Smooth muscle cell of the brain vasculature (primary cell): ENCODE measurements around the gene TCTN3.
A peak's percentile ranks its signal among the peaks of the same experiment; 100 is the strongest.
"Not testable (repeated sequence)": the region's sequence is repeated elsewhere in the genome, so short reads cannot be mapped to it uniquely, and the experiment has no call there.

Experiments
- DNase-seq: peaks from one replicate; pipeline ENCODE4 v3.0.0-alpha.2; 2012; ENCODE audit warnings: low read depth, low spot score

The TCTN3 gene, protein sequence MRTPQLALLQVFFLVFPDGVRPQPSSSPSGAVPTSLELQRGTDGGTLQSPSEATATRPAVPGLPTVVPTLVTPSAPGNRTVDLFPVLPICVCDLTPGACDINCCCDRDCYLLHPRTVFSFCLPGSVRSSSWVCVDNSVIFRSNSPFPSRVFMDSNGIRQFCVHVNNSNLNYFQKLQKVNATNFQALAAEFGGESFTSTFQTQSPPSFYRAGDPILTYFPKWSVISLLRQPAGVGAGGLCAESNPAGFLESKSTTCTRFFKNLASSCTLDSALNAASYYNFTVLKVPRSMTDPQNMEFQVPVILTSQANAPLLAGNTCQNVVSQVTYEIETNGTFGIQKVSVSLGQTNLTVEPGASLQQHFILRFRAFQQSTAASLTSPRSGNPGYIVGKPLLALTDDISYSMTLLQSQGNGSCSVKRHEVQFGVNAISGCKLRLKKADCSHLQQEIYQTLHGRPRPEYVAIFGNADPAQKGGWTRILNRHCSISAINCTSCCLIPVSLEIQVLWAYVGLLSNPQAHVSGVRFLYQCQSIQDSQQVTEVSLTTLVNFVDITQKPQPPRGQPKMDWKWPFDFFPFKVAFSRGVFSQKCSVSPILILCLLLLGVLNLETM

DNA sequence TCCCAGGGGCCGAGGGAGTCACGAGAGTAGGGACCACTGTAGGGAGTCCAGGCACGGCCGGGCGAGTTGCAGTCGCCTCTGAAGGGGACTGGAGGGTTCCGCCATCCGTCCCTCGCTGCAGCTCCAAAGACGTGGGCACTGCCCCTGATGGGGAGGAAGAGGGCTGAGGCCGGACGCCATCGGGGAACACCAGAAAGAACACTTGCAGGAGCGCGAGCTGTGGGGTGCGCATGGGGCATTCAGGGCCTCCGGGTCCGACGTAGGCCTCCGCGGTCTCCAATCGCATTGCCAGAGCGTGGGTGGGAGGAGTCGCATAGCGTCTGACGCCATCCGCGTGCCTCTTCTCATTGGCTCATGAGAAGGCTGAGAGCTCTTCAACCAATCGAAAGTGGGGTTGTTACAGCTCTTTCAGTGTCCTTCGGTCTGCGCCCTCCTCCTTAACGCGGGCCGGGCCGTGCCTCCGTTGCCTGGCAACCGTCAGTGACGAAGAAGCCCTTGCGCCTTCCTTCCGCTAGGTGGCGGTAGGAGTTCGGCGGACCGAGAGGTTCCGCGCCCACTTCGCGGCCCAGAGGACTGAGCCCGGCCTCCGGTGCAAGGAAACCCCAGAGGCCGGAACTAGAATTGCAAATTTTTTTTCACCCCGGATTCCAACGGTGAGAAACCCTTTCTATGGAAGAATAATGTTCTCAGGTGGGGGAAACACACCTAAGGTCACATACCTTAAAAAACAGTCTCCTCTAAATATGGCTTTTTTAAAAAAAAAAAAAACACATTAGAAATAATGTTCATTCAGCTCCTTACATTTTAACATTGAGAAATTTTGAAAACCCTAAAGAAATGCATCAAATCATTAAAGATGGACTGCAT, at the start of gene TCTN3:
Gene TCTN3 (minus strand): TSS at position 260 of the 867 bp plus-strand sequence. CDS start 28 bp downstream, at position 232.
- DNase-seq = peak; percentile 99

DNA sequence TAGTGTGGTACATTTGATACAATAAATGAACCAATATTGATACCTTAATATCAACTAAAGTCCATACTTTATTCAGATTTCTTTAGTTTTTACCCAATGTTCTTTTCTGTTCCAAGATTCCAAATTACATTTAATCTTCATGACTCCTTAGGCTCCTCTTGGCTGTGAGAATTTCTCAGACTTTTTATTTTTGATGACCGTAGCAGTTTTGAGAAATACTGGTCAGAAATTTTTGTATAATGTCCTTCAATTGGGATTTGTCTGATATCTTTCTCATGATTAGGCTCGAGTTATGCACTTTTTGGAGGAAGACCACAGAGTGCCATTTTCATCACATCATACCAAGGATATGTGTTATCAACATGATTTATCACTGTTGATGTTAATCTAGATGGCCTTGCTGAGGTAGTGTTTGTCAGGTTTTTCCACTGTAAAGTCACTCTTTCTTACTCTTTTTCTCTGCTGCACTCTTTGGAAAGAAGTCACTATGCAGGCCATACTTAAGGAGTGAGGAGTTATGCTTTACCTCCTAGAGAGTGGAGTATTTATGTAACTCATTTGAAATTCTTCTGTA, 49.3 kb upstream of the TCTN3 start:
- no peak for DNase-seq

DNA sequence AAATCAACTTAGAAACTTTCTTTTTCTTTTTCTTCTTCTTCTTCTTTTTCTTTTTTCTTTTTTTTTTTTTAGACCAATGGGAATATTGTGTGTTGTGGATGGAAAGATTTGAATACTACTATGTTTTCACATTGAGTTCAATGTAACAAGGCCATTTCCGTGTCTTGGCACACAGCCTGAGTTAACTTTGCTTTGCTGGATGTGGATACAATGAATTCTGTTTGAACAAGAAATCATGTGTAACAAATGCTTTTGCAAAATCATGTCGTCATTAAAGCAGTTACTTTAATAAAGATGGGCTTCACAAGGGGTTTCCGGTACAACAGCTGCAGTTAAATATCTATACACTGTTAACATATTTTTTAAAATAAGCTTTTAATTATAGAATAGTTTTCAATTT, 48.8 kb upstream of the TCTN3 start:
- no peak for DNase-seq

DNA sequence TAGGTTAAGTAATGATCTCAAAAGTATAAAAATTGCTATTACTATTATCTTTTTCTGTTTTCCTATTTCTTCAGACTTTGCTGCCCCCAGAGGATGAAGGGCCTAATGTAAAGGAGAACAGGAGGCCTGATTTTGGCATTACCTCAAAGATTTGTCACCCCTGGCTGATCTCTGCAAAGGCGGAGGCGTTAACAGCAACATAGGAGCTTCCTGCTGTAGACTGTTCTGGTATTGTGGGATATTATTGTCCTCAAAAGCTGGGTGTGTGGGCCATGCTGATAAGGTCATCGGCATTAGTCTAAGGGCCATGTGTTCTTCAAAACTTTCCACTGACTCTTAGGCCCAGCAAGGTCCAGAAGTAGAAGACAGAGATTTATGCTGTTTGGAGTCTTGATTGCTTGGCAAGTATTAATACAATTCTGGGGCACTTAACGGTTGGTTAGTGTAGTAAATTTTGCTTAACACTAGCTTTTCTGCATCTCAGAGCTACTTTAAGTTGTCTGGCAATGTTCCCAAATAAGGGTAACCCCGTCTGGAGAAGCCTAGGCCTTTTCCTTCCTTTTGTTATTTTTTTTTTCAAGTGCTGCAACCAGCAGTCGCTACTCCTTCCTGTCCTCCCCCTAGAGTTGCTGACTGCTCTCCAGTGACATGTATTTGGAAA, 48.2 kb upstream of the TCTN3 start:
- DNase-seq = no peak

DNA sequence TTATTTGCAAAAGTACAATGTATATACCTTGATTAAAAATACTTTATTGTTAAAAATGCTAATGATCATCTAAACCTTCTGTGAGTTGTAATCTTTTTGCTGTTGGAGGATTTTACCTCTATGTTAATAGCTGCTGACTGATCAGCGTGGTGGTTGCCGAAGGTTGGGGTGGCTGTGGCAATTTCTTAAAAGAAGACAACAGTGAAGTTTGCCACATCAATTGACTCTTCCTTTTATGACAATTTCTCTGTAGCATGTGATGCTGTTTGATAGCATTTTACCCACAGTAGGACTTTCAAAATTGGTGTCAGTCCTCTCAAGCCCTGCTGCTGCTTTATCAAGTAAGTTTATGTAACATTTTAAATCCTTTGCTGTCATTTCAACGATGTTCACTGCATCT, 45.3 kb upstream of the TCTN3 start:
- DNase-seq = no peak

DNA sequence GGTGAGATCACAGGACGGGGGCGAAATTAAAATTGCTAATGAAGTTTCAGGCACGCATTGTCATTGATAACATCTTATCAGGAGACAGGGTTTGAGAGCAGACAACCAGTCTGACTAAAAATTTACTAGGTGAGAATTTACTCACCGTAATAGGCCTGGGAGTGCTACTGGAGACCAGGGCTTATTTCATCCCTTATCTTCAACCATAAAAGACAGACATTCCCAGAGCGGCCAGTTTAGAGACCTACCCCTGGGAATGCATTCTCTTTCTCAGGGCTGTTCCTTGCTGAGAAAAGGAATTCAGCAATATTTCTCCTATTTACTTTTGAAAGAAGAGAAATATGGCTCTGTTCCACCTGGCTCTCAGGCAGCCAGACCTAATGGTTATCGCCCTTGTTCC, 39.2 kb upstream of the TCTN3 start:
- not testable (repeated sequence) for DNase-seq

DNA sequence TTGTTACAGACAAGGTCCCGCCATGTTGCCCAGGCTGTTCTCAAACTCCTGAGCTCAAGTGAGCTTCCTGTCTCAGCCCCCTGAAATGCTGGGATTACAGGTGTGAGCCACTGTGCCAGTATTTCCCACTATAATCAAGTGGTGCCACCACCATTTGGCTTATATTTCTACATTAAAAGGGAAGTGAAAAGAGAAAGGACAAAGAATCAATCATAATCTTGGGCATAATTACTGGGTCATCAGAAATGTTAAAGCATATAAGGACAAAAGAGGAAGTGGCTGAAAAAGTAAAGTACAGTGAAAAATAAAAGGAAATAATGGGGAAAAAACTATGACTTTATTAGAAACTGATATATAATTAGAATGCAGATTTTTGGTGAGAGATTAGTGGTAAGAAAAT, 36.5 kb upstream of the TCTN3 start:
- no peak for DNase-seq

DNA sequence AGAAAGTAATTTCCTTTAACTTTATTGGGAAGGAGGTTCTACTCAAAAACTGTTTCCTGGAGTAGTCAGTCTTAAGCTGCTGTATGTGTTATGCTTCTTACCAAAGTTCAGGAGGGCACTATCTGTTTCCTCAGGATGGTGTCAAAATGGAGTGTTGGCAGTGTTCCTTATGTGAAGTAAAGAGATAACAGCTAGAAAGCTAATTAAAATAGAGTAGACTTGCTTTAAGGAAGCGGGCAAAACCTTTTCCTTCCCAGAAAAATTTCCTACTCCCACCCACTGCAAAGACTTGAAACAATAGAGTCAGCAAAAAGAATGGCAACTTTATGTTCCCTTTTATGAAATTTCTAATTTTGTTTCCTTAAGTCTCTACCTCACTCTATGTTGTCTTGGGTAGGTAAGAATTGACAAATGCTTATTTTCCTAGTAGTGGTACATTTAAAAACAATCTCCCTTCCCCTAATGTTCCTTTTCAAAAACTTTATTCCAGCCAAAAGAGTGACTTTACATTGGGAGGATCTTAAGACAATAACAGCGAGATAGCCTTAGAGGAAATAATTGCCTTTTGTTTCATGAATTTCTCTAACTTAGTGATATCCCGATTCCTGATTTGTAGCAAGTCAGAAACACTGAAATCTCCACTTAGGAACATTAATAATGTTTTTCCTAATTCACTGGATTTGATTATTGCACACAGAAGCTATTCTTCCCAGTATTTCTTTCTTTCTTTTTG, 35.8 kb upstream of the TCTN3 start:
- no peak for DNase-seq

DNA sequence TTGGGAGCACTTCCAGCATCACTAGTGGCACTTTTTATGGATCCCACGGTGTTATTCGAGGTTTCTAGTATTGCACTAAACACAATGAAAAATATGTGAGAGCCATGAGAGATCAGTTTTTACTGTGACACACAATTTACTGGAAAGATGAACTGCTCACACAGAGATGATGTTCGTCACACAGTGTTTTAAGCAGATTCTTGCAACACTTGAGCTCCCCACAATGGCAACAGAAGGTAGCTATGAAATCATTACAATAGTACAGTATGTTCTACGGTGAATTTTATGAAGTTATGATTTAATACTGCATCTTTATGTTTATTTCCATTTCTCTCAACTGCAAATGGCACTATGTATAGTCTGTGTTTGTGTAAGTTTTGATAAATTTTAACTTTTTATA, 34.8 kb upstream of the TCTN3 start:
- DNase-seq = no peak

DNA sequence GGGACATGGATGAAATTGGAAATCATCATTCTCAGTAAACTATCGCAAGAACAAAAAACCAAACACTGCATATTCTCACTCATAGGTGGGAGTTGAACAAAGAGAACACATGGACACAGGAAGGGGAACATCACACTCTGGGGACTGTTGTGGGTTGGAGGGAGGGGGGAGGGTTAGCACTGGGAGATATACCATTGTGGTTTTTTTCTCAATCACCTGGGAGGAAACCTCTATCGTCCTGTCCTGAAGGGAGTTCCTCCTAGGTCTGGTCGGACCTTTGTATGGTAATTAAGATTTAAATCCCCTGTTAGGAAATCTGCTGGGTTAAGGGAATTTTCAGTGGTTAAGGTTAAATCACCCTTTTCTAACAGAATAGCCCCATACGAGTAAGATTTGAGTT, 28.8 kb upstream of the TCTN3 start:
- not testable (repeated sequence) for DNase-seq

DNA sequence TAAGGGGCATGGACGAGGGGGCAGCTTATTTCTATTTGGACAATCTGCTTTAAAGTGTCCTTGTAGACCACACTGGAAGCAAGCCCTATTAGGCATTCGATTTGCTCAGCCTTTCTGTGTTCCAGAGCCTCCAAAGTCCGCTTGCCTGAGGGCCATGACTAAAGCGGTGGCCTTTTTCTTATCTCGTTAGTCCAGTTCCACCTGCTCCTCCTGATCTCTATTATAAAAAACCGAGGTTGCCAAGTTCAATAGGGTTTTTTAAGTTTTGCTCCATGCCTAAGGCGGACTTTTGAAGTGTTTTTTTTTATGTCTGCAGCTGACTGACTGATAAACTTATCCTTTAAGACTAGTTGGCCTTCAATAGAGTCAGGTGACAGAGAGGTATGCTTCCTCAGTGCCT, 27.0 kb upstream of the TCTN3 start:
- not testable (repeated sequence) for DNase-seq

DNA sequence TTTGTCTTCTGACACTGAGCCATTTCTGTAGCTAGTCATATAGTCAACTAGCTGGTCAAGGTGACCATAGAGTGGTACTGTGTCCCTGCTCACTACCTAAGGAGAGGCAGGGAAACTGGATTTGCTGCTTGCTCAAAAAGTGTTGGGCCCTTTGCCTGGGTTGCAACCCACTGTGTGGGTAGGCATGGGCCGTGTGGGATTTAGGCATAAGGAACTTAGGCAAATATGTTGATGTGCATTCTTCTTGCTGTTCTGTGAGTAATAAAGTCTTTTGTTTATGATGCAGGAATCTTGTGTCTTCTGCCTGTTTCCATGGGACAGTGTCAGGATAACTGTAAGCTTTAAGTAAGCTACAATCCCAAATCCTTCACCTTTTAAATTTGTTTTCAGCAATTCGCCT, 23.1 kb upstream of the TCTN3 start:
- no peak for DNase-seq

DNA sequence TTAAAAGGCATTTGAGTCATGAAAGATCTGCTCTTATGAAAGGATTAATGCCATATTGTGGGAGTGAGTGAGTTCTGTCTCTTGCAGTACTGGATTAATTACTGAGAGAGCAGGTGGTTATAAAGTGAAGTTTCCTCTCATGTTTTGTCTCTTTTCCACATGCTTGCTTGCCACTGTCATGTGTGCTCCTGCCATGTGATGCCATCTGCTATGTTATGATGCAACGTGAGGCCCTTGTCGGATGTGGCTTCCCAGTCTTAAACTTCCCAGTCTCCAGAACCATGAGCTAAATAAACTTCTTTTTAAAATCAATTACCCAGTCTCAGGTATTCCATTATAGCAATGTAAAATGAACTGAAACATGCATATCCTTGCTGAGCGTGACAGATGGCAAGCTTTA, 22.7 kb upstream of the TCTN3 start:
- no peak for DNase-seq

DNA sequence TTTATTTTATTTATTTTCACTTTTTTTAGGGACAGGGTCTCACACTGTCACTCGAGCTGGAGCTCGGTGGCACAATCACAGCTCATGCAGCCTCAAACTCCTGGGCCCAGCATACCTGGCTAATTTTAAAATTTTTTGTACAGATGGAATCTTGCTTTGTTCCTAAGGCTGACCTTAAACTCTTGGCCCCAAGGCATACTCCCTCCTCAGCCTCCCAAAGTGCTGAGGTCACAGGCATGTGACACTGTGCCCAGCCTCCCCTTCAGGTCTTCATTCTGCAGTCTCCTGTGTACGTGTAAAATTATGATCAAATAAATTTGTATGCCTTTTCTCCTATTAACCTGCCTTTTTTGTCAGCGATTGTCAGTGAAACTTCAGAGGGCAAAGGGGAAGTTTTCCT, 17.8 kb upstream of the TCTN3 start:
- no peak for DNase-seq

DNA sequence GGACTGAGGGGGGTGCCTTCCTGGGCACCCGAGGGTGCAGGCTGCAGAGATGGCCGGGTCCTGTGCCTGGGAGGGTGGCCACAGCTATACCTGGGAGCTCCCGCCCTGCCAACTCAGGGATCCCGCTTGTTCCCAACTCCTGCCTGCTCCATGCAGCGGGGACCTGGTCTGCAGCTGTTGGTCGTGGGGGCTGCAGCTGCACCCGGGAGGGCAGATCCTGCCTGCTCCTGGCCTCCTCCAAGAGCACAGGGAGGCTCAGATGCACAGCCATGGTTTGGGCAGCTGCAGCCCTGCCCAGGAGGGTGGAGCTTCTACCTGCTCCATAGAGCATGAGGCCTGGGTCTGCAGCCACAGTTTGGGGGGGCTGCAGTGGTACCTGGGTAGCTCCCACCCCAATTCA, 13.3 kb upstream of the TCTN3 start:
- no peak for DNase-seq

DNA sequence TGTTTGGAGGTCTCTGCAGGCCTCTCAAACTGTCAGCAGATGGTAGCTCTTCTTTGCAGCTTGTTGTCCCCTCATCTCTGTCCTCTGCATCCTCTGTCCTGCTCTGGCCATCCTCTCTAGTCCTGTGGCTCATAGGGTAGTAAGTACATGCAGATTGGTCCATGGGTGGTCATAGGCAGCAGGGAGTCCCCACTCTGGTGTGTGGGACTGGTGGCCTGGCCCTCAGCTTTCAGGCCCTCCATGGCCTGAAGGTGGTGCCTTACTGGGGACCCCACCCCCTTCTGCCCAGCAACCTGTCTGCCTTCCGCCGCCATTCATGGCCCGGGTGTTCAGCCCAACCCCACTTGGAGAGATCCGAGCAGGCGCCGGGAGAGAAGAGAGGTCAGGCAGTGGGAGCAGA, 12.8 kb upstream of the TCTN3 start:
- DNase-seq = no peak

DNA sequence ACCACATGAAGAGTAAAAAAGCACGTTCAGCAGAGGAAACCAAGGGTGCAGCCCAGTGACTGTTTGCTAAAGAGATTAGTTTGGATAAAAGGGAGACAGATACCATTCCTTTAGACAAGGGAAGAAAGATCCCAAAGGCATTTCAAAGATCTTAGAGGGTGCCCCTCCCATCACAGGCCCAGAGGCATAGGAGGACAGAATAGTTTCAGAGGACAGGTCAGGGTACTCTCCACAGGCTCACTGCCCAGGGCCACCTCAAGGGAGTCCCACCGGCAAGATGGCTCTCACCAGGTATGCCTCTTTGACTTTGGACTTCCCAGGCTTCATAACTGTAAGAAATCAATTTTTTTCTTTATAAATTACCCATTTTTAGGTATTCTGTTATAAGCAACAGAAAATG, 4.7 kb upstream of the TCTN3 start:
- no peak for DNase-seq

DNA sequence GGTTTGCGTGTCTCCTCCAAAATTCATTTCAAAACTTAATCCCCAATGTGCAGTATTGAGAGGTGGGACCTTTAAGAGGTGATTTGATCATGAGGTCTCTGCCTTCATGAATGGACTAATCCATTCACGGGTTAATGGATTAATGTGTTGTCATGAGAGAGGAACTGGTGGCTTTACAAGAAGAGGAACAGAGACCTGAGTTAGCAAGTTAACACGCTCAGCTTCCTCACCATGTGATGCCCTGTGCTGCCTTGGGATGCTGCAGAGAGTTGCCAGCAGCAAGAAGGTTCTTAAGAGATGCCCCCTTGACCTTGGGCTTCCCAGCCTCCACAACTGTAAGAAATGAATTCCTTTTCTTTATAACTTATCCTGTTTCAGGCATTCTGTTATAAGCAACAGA, 3.7 kb upstream of the TCTN3 start:
- no peak for DNase-seq

DNA sequence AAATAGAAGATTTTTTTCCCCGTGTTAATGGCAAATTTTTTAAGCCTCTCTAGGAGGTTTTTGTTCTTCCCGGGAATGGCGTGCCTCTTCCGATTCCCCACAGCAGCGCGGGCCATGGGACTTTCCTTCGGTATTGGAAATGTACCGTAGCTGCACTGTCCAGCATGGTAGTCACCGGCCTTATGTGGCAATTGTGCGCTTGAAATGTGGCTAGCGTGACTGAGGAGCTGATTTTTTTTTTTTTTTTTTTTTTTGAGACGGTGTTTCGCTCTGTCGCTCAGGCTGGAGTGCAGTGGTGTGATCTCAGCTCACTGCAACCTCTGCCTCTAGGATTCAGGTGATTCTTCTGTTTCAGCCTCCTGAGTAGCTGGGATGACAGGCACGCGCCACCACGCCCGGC, 938 bp upstream of the TCTN3 start:
- no peak for DNase-seq

DNA sequence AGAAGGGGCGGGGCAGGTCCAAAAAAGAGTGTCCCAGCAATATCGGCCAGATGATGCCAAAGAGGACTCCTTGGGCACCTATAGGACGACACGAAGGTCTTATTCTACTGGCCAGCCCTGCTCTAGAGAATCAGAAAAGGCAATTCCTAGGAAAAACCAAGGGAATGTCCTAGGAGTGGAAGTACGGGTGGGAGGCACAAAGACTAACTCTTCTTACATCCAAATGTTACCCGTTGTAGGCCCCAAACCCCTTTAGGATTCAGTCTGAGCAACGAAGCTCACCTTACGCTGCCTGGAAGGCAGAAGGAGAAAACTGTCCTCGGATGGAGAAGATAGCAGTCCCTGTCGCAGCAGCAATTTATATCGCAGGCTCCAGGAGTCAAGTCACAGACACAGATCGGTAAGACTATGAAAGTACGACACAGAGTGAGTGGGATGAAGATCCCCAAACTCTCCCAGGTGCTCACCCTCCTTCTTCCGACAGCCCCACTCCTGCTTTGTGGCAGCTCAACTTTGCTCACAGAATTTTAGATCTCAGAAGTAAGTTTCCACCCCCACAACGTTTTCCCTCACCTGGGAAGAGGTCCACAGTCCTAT, 558 bp downstream of the TCTN3 start:
- no peak for DNase-seq

DNA sequence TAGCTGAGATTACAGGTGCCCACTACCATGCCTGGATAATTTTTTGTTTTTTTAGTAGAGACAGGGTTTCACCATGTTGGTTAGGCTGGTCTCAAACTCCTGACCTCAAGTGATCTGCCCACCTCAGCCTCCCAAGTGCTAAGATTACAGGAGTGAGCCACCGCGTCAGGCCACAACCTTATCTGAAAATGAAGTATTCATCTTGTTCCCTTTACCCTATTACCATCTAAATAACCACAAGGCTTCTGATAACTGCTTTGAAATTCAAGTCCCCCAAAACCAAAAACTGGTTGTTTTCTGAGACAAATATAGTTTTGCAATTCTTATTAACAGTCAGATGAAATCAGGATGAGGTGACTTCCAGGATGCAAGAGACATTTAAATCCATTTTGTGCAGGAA, 2.4 kb downstream of the TCTN3 start:
- no peak for DNase-seq
